GM06990 (cell line): ENCODE data around the gene KSR2.

Source experiments
- DNase-seq: peaks from one replicate; pipeline ENCODE4 v3.0.0-alpha.2; 2011; ENCODE audit not compliant: insufficient read length; ENCODE audit errors: extremely low read depth
- H3K27me3 ChIP-seq: replicated peaks from 2 replicates; pipeline ENCODE4 v1.6.0; 2011; ENCODE audit warnings: low read length; ENCODE audit not compliant: control insufficient read depth, insufficient read depth
- H3K36me3 ChIP-seq: 2 replicates; pipeline ENCODE4 v1.5.1; 2011; ENCODE audit warnings: low read length; ENCODE audit not compliant: control insufficient read depth, insufficient read depth
- H3K4me3 ChIP-seq: replicated peaks from 2 replicates; pipeline ENCODE4 v1.5.1; 2011; ENCODE audit warnings: low read depth, mild to moderate bottlenecking, control low read depth, low read length
- TF ChIP-seq, protein P1 (sequence below): IDR thresholded peaks from 2 replicates; pipeline ENCODE4 v1.5.1; 2011; ENCODE audit warnings: low read length, control low read depth, mild to moderate bottlenecking, inconsistent platforms; ENCODE audit not compliant: insufficient read depth, poor library complexity, severe bottlenecking

The KSR2 gene

GRCh38 chr12:117724543-117724942 is 244.2 kb downstream of the KSR2 start:
- Histone ChIP-seq H3K36me3 (no peaks in the 10 kb centered on the region), H3K27me3 (no peaks in the 10 kb centered on the region), H3K4me3 (no peak overlapping the region)
- DNase-seq, result no peak
- TF ChIP-seq, protein P1, sequence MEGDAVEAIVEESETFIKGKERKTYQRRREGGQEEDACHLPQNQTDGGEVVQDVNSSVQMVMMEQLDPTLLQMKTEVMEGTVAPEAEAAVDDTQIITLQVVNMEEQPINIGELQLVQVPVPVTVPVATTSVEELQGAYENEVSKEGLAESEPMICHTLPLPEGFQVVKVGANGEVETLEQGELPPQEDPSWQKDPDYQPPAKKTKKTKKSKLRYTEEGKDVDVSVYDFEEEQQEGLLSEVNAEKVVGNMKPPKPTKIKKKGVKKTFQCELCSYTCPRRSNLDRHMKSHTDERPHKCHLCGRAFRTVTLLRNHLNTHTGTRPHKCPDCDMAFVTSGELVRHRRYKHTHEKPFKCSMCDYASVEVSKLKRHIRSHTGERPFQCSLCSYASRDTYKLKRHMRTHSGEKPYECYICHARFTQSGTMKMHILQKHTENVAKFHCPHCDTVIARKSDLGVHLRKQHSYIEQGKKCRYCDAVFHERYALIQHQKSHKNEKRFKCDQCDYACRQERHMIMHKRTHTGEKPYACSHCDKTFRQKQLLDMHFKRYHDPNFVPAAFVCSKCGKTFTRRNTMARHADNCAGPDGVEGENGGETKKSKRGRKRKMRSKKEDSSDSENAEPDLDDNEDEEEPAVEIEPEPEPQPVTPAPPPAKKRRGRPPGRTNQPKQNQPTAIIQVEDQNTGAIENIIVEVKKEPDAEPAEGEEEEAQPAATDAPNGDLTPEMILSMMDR, result no peak

GRCh38 chr12:117718559-117718958 is 250.2 kb downstream of the KSR2 start:
- Histone ChIP-seq H3K36me3 (no peaks in the 10 kb centered on the region), H3K4me3 (no peak overlapping the region), H3K27me3 (no peaks in the 10 kb centered on the region)
- TF ChIP-seq, protein P1, result no peak
- DNase-seq, result no peak

- no peaks in the 10 kb centered on the region for H3K27me3 ChIP-seq
- DNase-seq, result no peak
- no peaks in the 10 kb centered on the region for H3K36me3 ChIP-seq
- no peak overlapping the region for H3K4me3 ChIP-seq
- TF ChIP-seq, protein P1, result no peak
These were observed 250.6 kb downstream of the KSR2 start for GRCh38 chr12:117718141-117718540.

DNA sequence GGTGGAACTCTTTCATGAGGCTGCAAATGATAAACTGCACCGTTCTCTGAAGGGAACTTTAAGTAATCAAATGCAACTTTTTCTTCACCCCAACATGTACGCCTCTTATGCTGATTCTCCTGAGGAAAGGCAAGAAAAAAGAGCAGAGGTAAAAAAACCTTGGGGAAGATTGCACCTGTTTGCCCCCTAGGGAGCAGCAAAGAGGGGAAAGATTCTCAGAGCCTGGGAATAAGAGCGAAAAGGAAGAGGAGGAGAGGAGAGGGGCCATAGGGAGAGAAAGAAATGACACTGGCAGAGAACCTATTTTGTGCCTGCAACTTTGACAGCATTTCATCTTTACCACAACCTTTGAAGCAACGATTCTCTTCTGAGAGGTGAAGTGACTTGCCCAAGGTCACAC is 254.6 kb downstream of the KSR2 start:
- TF ChIP-seq, protein P1, result no peak
- DNase-seq, result no peak
- no peaks in the 10 kb centered on the region for H3K27me3 ChIP-seq
- H3K36me3 ChIP-seq, result no peaks in the 10 kb centered on the region
- H3K4me3 ChIP-seq, result no peak overlapping the region

GRCh38 chr12:117710121-117710520 is 258.7 kb downstream of the KSR2 start:
- Histone ChIP-seq H3K27me3 (no peaks in the 10 kb centered on the region), H3K36me3 (no peaks in the 10 kb centered on the region), H3K4me3 (no peak overlapping the region)
- TF ChIP-seq, protein P1, result no peak
- no peak for DNase-seq

GRCh38 chr12:117707861-117708260 is 260.9 kb downstream of the KSR2 start:
- no peak for DNase-seq
- Histone ChIP-seq H3K27me3 (no peaks in the 10 kb centered on the region), H3K36me3 (no peaks in the 10 kb centered on the region), H3K4me3 (no peak overlapping the region)
- TF ChIP-seq, protein P1, result no peak
